Caco-2 (cell line): Measurements from ENCODE around the gene STON2. TPM values are rescaled to one million over a fixed set of nuclear protein-coding genes. Genes with fewer than 3 reads are reported as not detected.

ENCODE experiments used
- BruUV-seq: library from RNA; stranded (reverse); fragments of 400-500 nt; replicated peaks from 2 replicates; lab custom pipeline; 2021; lab: Mats Ljungman, UMichigan
- CTCF ChIA-PET: fragments of 300-600 bp; sonication (Branson Sonifier 250); formaldehyde crosslinking; loops from one replicate; lab custom pipeline; 2022; ENCODE audit warnings: antibody characterized with exemption; lab: Charles Lee
- POLR2A ChIA-PET: fragments of 300-600 bp; sonication (Branson Sonifier 250); formaldehyde crosslinking; loops from one replicate; lab custom pipeline; 2022; ENCODE audit warnings: antibody characterized with exemption; lab: Charles Lee
- DNase-seq, 2 experiments: peaks; one replicate each; pipeline versions ENCODE4 v3.0.0 to v3.0.0-alpha.2; 2020 to 2022
- H3K27me3 ChIP-seq: replicated peaks from 2 replicates; pipeline ENCODE4 v1.6.0; 2011; ENCODE audit warnings: low read length; ENCODE audit not compliant: control insufficient read depth, insufficient read depth
- H3K36me3 ChIP-seq: 2 replicates; pipeline ENCODE4 v1.5.1; 2011; ENCODE audit warnings: low read length; ENCODE audit not compliant: control insufficient read depth, insufficient read depth
- H3K4me1 ChIP-seq: fragments of 250-450 bp; sonication (Bioruptor Pico); 2 replicates; pipeline ENCODE4 v1.5.1; 2020; ENCODE audit warnings: mild to moderate bottlenecking
- H3K4me3 ChIP-seq: 2 replicates; pipeline ENCODE4 v1.5.1; 2011; ENCODE audit warnings: low read depth, mild to moderate bottlenecking, control low read depth, low read length
- H3K9me3 ChIP-seq: fragments of 250-450 bp; sonication (Bioruptor Pico); 2 replicates; pipeline ENCODE4 v1.5.1; 2020; ENCODE audit warnings: mild to moderate bottlenecking, moderate library complexity
- H3K27ac Mint-ChIP-seq: one replicate; pipeline ENCODE4 v1.8.0; 2022; ENCODE audit warnings: mixed read lengths; ENCODE audit not compliant: unreplicated experiment
- H3K27me3 Mint-ChIP-seq: one replicate; pipeline ENCODE4 v1.8.0; 2022; ENCODE audit warnings: mixed read lengths; ENCODE audit not compliant: insufficient read depth, unreplicated experiment
- H3K36me3 Mint-ChIP-seq: one replicate; pipeline ENCODE4 v1.8.0; 2022; ENCODE audit warnings: mild to moderate bottlenecking, mixed read lengths; ENCODE audit not compliant: insufficient read depth, unreplicated experiment
- H3K4me1 Mint-ChIP-seq: one replicate; pipeline ENCODE4 v1.8.0; 2022; ENCODE audit warnings: low read depth, mixed read lengths; ENCODE audit not compliant: unreplicated experiment
- H3K4me3 Mint-ChIP-seq: one replicate; pipeline ENCODE4 v1.8.0; 2022; ENCODE audit warnings: mild to moderate bottlenecking, moderate library complexity, mixed read lengths; ENCODE audit not compliant: unreplicated experiment
- H3K9me3 Mint-ChIP-seq: one replicate; pipeline ENCODE4 v1.8.0; 2022; ENCODE audit warnings: mixed read lengths; ENCODE audit not compliant: unreplicated experiment
- intact Hi-C: fragments of 100-400 bp; cut with micrococcal nuclease; formaldehyde crosslinking; loops from one replicate; pipeline ENCODE4 v1.10.0; 2022; ENCODE audit not compliant: unreplicated experiment
- total RNA-seq: library from RNA; stranded (reverse); gene quantifications from 2 replicates; pipeline ENCODE4 v1.2.3, GENCODE V29; 2022
- TF ChIP-seq, protein P1 (sequence below), 2 experiments: fragments of 200-600 bp in 1 of 2; IDR thresholded peaks; 1 replicate in 1 of 2; 2 replicates in 1 of 2; pipeline versions ENCODE4 v1.5.1 to v1.8.0; 2011 to 2022; ENCODE audit warnings: antibody characterized with exemption in 1 of 2, control low read depth in 1 of 2, inconsistent platforms in 1 of 2, low read depth in 1 of 2, low read length in 1 of 2, mild to moderate bottlenecking in 1 of 2, moderate library complexity in 1 of 2; ENCODE audit not compliant: insufficient read depth in 1 of 2, severe bottlenecking in 1 of 2, unreplicated experiment in 1 of 2

Gene STON2
- total RNA-seq, 1 experiment from 2014 or later = 43.5 TPM

DNA sequence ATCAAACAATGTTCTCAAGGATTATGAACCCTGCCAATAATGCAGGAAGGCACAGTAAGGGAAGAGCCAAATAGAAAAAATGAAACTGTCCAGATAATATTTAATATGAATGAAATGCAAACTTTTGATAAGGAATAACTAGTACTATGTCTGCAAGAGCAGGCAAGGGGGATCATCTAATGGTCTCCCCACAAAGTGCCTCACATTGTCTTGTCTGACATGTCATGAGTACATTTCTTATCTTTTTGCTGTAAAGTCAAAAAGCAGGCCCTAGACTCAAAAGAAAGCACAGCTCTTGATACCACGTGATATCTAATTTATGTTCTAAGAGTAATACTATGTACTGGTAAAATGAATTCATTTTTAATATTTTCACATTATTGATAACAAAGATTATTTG is 135.5 kb downstream of the STON2 start:
- Histone ChIP-seq H3K9me3 (no peaks in the 10 kb centered on the region), H3K4me1 (peaks cover 11% of the 10 kb centered on the region), H3K27me3 (no peaks in the 10 kb centered on the region), H3K4me3 (no peak overlapping the region), H3K36me3 (no peaks in the 10 kb centered on the region)
- intact Hi-C loops = no loop called here
- H3K4me1 Mint-ChIP-seq = peaks cover 7% of the 10 kb centered on the region
- no TSS peak for BruUV-seq
- TF ChIP-seq, protein P1, sequence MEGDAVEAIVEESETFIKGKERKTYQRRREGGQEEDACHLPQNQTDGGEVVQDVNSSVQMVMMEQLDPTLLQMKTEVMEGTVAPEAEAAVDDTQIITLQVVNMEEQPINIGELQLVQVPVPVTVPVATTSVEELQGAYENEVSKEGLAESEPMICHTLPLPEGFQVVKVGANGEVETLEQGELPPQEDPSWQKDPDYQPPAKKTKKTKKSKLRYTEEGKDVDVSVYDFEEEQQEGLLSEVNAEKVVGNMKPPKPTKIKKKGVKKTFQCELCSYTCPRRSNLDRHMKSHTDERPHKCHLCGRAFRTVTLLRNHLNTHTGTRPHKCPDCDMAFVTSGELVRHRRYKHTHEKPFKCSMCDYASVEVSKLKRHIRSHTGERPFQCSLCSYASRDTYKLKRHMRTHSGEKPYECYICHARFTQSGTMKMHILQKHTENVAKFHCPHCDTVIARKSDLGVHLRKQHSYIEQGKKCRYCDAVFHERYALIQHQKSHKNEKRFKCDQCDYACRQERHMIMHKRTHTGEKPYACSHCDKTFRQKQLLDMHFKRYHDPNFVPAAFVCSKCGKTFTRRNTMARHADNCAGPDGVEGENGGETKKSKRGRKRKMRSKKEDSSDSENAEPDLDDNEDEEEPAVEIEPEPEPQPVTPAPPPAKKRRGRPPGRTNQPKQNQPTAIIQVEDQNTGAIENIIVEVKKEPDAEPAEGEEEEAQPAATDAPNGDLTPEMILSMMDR (IDR thresholded peaks at IDR 0.05; ENCODE audit: insufficient read depth in 1 of 2, low read depth in 1 of 2, low read length in 1 of 2, severe bottlenecking in 1 of 2, unreplicated experiment in 1 of 2) = no peak
- CTCF ChIA-PET = no interaction called here
- H3K9me3 Mint-ChIP-seq = no peaks in the 10 kb centered on the region
- no peak for DNase-seq
- POLR2A ChIA-PET = no interaction called here
- H3K4me3 Mint-ChIP-seq = no peak overlapping the region
- no peak overlapping the region for H3K27ac Mint-ChIP-seq
- H3K27me3 Mint-ChIP-seq = no peaks in the 10 kb centered on the region
- peaks cover 7% of the 10 kb centered on the region for H3K36me3 Mint-ChIP-seq

DNA sequence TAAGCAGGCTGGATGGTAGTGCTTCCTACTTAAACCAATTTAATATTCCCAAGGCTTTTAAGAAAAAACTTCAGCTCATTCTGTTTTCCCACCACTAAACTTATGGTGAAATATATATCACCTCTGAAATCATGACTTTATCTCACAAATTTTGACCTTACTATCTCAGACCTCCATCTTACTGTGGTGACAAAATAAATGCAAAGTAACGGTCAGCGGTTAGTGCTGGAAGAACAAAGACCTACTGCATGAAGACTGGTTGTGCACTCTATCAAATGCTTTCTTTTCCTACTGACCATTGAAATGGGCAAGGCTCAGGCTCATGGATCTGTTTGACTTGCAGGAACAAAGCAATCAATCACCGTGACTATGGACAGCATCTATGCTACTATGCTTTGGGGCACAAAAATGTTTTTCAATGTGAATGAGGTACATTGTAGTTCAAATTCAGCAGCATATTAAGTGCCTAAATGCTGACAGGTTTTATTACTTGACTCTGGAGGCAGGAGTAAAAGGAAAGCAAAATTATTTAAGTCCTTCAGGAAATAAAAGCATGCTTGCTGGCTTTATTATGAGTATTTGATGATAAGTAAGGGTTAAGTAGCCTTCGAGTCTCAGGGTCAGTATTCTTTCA is 136.2 kb downstream of the STON2 start:
- CTCF ChIA-PET = no interaction called here
- Histone ChIP-seq H3K9me3 (no peaks in the 10 kb centered on the region), H3K4me1 (peaks cover 8% of the 10 kb centered on the region; the same call in 1 of the 2 replicates), H3K27me3 (no peaks in the 10 kb centered on the region), H3K4me3 (no peak overlapping the region), H3K36me3 (no peaks in the 10 kb centered on the region)
- intact Hi-C loops = no loop called here
- BruUV-seq = no TSS peak
- no peak overlapping the region for H3K27ac Mint-ChIP-seq
- POLR2A ChIA-PET = no interaction called here
- no peaks in the 10 kb centered on the region for H3K27me3 Mint-ChIP-seq
- no peaks in the 10 kb centered on the region for H3K4me1 Mint-ChIP-seq
- peaks cover 7% of the 10 kb centered on the region for H3K36me3 Mint-ChIP-seq
- H3K4me3 Mint-ChIP-seq = no peak overlapping the region
- DNase-seq = no peak
- TF ChIP-seq, protein P1 (IDR thresholded peaks at IDR 0.05; ENCODE audit: insufficient read depth in 1 of 2, low read depth in 1 of 2, low read length in 1 of 2, severe bottlenecking in 1 of 2, unreplicated experiment in 1 of 2) = no peak
- no peaks in the 10 kb centered on the region for H3K9me3 Mint-ChIP-seq

DNA sequence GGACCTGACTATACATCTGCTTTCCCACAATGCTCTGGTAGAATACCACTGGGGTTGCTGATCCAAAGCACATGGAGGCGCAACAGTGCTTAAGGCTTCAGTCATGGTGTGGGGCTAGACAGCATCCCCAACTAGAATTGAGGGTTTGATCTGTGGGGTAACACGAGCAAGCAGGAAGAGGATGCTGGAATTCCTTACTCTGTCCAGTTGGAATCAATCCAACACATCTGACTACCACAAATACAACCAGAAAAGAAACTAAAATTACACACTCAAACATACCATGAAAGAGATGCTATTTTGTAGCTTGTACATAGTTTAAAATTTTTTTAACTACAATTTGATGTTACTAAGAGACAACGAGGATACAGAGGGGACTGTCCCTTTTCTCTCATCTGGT is 138.9 kb downstream of the STON2 start:
- Histone ChIP-seq H3K27me3 (no peaks in the 10 kb centered on the region), H3K36me3 (no peaks in the 10 kb centered on the region), H3K4me3 (no peak overlapping the region), H3K4me1 (no peaks in the 10 kb centered on the region), H3K9me3 (no peaks in the 10 kb centered on the region)
- POLR2A ChIA-PET = no interaction called here
- no peak for DNase-seq
- intact Hi-C loops = no loop called here
- H3K4me1 Mint-ChIP-seq = no peaks in the 10 kb centered on the region
- BruUV-seq = no TSS peak
- no peaks in the 10 kb centered on the region for H3K27me3 Mint-ChIP-seq
- CTCF ChIA-PET = no interaction called here
- no peak overlapping the region for H3K4me3 Mint-ChIP-seq
- H3K9me3 Mint-ChIP-seq = no peaks in the 10 kb centered on the region
- H3K36me3 Mint-ChIP-seq = no peaks in the 10 kb centered on the region
- H3K27ac Mint-ChIP-seq = no peak overlapping the region
- TF ChIP-seq, protein P1 (IDR thresholded peaks at IDR 0.05; ENCODE audit: insufficient read depth in 1 of 2, low read depth in 1 of 2, low read length in 1 of 2, severe bottlenecking in 1 of 2, unreplicated experiment in 1 of 2) = no peak
